Activated naive CD4-positive, alpha-beta T cell treated with Interleukin-2 at 50 U/mL for 16 hours (primary cell): ENCODE results near the gene DNAJC28.
"Not testable (repeated sequence)": the region's sequence is repeated elsewhere in the genome, so short reads cannot be mapped to it uniquely, and the experiment has no call there.

Experiments
- DNase-seq: peaks from one replicate; pipeline ENCODE4 v3.0.0-alpha.2; 2020

DNAJC28 gene

DNA sequence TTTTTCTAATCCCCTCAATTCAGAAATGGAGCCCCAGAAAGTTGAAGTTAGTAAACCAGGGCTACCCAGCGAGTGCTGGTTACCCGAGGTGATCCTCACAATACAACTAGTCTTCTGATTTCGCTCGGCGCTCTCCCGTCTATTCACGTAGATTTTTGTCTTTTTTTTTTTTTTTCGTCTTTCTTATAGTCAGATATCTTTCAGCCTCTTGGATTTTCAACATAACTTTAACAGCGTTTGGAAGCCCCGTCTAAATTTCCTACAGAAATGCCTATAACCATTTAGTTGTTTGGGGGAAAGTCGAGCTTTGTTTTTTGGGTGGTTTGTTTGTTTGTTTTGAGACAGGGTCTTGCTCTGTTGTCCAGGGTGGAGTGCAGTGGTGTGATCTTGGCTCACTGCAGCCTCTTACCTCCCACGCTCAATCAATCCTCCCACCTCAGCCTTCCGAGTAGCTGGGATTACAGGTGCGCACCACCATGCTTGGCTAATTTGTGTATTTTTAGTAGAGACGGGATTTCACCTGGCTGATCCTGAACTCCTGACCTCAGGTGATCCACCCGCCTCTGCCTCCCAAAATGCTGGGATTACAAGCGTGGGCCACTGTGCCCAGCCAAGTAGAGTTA, 10.9 kb downstream of the DNAJC28 start:
- no peak for DNase-seq

DNA sequence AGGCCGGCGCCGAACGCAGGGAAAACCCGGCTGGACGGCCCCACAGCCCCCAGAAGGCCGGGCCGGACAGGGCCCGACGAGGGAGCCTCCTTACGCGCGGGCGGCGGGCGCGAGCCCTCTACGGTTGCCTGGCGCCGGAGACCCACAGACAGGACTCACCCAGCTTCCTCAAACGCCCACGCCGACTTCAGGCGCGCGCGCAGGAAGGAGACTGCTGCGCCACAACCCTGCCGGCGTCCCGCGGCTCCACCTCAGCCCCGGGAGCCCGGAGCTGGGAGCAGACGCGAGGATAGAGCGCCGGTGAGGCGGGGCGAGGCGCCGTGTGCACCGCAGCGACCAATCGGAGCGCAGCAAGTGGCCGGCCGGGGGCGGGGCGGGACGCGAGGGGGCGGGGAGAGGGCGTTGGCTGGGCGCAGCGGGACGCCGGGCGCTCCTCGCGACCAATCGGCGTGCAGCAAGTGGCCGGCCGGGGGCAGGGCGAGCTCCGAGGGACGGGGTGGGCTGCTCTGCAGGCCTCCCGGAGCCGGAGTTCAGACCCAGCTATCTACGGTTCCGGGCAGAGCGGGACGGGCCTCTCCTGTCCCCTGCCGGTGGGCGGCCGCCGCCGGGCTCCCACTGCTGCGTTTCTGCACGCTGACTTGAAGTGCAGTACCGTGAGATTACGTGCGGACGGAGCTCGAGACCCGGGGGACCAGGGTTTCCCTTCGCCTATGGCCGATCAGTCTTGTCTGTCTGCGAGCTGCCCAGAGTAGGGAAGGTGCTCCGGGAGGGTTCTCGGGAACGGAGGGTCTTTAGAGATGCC, 11.6 kb downstream of the DNAJC28 start, which contains the start of gene TMEM50B:
Gene TMEM50B (minus strand): TSS at position 296 of the 802 bp plus-strand sequence. CDS start 11,089 bp downstream, outside the sequence.
- DNase-seq, result peak; percentile 96

DNA sequence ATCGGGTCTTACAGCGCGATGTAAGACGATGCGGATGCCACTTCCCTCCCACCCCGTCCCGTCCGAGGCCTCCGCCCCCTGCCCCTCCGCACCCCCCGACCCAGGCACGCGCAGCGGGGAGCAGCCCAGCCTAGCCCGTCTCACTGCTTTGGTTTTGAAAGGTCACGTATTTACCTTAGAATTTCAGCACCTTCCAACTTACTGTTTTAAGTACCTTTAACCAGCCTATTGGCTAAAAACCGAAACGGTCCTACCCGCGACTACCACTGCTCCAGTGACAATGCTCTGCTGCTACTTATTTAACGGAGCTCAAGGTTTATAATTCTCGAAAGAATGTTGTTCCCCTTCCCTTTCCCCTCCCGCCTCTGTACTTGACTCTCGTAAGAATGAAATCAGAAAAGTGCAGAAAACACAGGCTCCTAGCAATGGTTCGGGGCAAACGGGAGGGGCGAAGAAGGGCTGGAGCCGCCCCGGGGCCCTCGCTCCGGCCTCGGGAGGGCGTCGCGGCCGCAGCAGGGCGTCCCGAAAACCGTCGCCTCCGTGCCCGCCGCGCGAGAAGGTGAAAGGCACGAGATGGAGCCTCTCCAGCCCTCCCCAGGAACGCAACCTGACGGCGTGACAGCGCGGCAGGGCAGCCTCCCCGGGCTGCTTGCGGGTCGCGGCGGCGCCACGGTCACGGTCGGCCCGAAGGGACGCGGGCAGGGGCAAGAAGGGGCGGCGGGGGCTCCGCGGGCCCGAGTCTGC, 12.4 kb downstream of the DNAJC28 start:
- peak; percentile 49 for DNase-seq

GRCh38 chr21:33478182-33478581, 13.3 kb downstream of the DNAJC28 start:
- no peak for DNase-seq

- DNase-seq, result no peak
These were observed 14.4 kb downstream of the DNAJC28 start for GRCh38 chr21:33477066-33477465.

- DNase-seq, result no peak
These were observed 18.2 kb downstream of the DNAJC28 start for GRCh38 chr21:33473344-33473743.

GRCh38 chr21:33470701-33471100, 20.8 kb downstream of the DNAJC28 start:
- DNase-seq, result no peak

DNA sequence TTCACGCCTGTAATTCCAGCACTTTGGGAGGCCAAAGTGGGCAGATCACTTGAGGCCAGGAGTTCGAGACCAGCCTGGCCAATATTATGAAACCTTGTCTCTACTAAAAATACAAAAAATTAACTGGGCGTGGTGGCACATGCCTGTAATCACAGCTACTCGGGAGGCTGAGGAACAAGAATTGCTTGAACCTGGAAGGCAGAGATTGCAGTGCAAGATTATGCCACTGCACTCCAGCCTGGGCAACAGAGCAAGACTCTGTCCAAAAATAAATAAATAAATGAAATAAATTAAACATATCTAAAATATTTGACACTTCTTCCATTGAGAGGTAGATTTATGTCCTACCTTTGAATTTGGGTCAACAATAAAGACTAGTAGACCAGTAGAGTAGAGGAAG, 22.3 kb downstream of the DNAJC28 start:
- DNase-seq, result not testable (repeated sequence)

DNA sequence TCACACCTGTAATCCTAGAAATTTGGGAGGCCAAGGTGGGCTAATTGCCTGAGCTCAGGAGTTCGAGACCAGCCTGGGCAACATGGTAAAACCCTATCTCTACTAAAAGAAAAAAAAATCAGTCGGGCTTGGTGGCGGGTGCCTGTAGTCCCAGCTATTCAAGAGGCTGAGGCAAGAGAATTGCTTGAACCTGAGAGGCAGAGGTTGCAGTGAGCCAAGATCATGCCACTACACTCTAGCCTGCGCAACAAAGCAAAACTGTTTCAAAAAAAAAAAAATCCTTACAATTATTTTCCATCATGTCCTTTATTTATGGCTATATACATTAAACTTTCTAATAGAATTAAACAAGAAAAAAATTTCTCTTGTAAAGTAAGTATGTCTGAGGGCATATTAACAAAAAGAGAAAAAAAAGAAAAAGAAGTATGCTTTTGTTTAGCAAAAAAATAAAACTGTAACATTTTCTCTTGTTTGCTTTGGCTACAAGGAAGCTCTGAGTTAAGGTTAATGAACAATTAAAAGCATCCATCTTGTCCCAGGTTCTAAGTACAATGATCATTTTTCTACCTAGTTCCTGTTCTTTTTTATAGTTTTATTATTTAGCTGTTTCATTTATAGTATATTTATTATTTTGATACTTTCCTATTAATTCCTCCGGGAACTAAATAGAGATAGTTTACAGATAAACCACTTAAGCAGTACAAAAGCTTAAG, 29.8 kb downstream of the DNAJC28 start:
- DNase-seq, result no peak

DNA sequence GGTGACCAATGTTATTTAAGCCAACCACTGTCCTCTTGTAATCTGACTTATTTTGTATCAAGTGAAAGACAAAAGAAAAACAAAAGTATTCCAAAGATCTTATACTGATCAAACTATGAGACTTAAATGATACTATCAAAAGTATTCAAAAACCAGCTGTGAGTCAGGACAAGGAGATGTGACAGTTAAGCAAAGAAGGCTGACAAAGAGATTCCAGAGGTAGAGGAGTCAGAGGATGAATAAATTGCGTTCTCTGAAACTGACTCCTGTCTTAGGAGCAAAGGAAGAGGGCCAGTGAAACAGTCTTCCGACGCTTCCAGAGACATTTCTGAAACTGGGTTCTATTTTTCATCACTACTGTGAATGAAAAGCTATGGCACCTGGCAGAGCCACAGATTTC, 32.7 kb downstream of the DNAJC28 start:
- no peak for DNase-seq

DNA sequence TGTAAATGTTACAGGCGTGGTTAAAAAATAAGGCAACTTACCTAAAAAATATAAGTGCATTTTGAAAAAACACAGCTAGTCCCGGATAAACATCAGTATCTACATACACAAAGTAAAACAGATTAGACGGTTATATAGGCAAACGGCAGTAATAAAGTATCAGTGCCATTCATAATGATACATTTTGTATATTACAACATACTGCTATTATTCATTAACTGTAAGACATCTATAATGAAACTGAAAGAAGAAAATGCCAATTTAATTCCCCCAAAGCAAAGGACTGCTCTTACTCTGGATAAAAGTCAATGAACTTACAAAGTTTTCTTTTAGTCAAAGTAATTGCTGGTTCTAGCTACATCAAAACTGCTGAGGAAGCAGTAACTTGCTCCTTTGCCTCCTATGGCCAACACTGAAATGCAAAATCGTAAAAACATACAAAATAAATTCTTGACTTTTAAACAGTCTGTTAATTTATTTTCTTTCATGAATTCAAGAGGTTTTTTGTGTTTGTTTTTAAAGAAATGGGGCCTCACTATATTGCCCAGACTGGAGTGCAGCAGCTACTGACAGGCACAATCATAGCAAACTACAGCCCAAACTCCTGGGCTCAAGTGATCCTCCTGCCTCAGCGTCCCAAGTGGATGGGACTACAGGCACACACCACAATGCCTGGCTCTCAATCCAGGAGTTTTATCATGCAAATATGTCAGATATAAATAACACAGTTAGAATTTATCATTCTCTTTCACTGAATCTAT, 35.6 kb downstream of the DNAJC28 start:
- DNase-seq, result no peak

- no peak for DNase-seq
These were observed 39.2 kb downstream of the DNAJC28 start for GRCh38 chr21:33452362-33452761.

GRCh38 chr21:33451634-33452071, 39.9 kb downstream of the DNAJC28 start:
- DNase-seq, result no peak

DNA sequence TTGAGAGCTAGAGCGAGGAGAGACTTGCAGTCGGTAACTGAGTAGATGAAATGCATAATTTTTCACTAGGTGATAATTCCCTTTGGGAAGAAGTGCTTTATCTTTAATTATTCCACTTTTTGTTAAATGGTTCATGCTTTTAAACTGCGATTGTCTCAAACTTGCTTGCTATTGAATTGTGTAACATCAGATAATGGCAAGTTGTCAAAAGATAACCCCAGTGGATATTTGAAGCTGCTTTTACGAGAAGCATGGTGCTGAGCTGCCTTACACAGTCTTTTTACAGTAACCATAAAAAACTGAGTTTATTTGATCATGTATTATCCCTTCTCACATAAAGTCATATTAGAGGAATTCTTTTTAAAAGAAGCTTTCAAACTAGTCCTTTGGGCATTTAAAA, 41.9 kb downstream of the DNAJC28 start:
- no peak for DNase-seq

GRCh38 chr21:33446620-33447019, 44.9 kb downstream of the DNAJC28 start:
- not testable (repeated sequence) for DNase-seq

GRCh38 chr21:33444499-33444898, 47.0 kb downstream of the DNAJC28 start:
- DNase-seq, result no peak

- no peak for DNase-seq
These were observed 48.3 kb downstream of the DNAJC28 start for GRCh38 chr21:33443194-33443593.

- no peak for DNase-seq
These were observed 49.7 kb downstream of the DNAJC28 start for GRCh38 chr21:33441489-33442477.
